Measurements from ENCODE around the gene ARHGAP24. TPM values are rescaled to one million over a fixed set of nuclear protein-coding genes. Genes with fewer than 3 reads are reported as not detected.
"Not testable (repeated sequence)": the region's sequence is repeated elsewhere in the genome, so short reads cannot be mapped to it uniquely, and the experiment has no call there.

Gene ARHGAP24
- total RNA-seq, 1 donor from 2014 or later: 15.0 TPM

DNA sequence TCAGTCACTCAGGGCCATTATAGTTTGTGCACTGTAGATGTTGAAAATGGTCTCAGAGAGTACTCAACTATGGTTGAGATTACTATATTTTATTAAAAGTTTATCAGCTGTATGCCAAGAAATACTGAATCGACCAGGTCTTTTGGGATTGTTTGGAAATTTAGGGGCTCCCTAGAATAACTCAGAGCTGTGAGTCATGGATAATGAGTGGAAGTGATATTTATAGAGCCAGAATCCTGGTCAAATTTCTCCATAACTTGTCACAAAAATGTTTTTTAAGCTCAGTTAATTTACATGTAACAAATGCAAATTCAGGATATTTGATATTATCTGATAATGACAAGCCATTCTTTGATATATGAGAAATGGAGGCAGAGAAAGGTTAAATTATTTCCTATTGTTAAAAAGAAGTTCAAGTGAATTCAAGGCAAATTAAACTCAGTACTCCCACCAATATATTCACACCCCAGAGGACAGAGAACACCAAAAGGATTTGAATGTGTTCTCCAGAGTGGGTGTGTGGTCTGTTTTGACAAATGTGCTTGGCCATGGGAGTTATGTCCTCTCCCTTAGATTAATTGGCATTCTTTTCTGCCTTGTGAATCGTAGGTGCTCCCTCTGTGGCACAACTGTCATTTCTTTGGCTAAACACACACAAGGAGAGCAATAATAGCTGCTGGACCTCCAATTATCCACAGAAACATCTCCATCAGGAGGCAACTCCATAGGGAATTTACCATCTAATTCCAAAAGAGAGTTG, 37.7 kb downstream of the ARHGAP24 start:
- DNase-seq (ENCODE audit: low spot score in 2 of 2, unreplicated experiment in 2 of 2): no peak
- Mint-ChIP-seq H3K4me3 (no peak overlapping the region), H3K9me3 (no peaks in the 10 kb centered on the region), H3K36me3 (no peaks in the 10 kb centered on the region), H3K27me3 (ENCODE audit: low read depth) (no peaks in the 10 kb centered on the region), H3K27ac (no peak overlapping the region), H3K4me1 (peaks cover 20% of the 10 kb centered on the region)
- TF ChIP-seq CTCF (IDR thresholded peaks at IDR 0.05; ENCODE audit: unreplicated experiment): no peak

- Mint-ChIP-seq H3K9me3 (no peaks in the 10 kb centered on the region), H3K4me1 (peaks cover 13% of the 10 kb centered on the region), H3K27me3 (ENCODE audit: low read depth) (no peaks in the 10 kb centered on the region), H3K36me3 (no peaks in the 10 kb centered on the region), H3K27ac (no peak overlapping the region), H3K4me3 (no peak overlapping the region)
- no peak for TF ChIP-seq CTCF (IDR thresholded peaks at IDR 0.05; ENCODE audit: unreplicated experiment)
- DNase-seq (ENCODE audit: low spot score in 2 of 2, unreplicated experiment in 2 of 2): no peak
These were observed 39.2 kb downstream of the ARHGAP24 start for GRCh38 chr4:85514117-85514516.

DNA sequence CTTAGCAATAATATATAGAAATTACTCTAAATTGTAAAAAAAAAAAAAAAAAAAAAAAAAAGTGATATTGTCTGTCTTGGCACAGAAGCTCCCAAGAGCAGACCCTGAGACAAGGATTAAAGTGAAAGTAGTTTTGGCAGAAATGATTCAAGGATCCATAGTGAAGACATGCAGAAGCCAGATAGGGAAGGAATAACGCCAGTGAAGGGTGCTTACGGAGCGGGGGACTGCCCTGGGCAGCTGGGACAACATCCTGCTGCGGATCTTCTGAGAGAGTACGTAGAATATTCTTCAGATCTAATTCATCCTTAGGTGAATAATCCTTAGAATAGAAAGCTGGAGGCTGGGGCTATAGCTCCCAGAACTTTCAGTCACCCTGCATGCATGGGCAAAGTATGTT, 39.8 kb downstream of the ARHGAP24 start:
- Mint-ChIP-seq H3K4me3 (no peak overlapping the region), H3K27me3 (ENCODE audit: low read depth) (no peaks in the 10 kb centered on the region), H3K9me3 (no peaks in the 10 kb centered on the region), H3K4me1 (peaks cover 13% of the 10 kb centered on the region), H3K36me3 (no peaks in the 10 kb centered on the region), H3K27ac (no peak overlapping the region)
- DNase-seq (ENCODE audit: low spot score in 2 of 2, unreplicated experiment in 2 of 2): no peak
- TF ChIP-seq CTCF (IDR thresholded peaks at IDR 0.05; ENCODE audit: unreplicated experiment): no peak

- DNase-seq (ENCODE audit: low spot score in 2 of 2, unreplicated experiment in 2 of 2): no peak
- Mint-ChIP-seq H3K9me3 (no peaks in the 10 kb centered on the region), H3K4me1 (peaks cover 6% of the 10 kb centered on the region), H3K27ac (no peak overlapping the region), H3K27me3 (ENCODE audit: low read depth) (no peaks in the 10 kb centered on the region), H3K36me3 (no peaks in the 10 kb centered on the region), H3K4me3 (no peak overlapping the region)
- no peak for TF ChIP-seq CTCF (IDR thresholded peaks at IDR 0.05; ENCODE audit: unreplicated experiment)
These were observed 40.8 kb downstream of the ARHGAP24 start for GRCh38 chr4:85515701-85516100.

GRCh38 chr4:85518526-85518925, 43.6 kb downstream of the ARHGAP24 start:
- H3K9me3 Mint-ChIP-seq, H3K27ac Mint-ChIP-seq, H3K36me3 Mint-ChIP-seq: not testable (repeated sequence)

DNA sequence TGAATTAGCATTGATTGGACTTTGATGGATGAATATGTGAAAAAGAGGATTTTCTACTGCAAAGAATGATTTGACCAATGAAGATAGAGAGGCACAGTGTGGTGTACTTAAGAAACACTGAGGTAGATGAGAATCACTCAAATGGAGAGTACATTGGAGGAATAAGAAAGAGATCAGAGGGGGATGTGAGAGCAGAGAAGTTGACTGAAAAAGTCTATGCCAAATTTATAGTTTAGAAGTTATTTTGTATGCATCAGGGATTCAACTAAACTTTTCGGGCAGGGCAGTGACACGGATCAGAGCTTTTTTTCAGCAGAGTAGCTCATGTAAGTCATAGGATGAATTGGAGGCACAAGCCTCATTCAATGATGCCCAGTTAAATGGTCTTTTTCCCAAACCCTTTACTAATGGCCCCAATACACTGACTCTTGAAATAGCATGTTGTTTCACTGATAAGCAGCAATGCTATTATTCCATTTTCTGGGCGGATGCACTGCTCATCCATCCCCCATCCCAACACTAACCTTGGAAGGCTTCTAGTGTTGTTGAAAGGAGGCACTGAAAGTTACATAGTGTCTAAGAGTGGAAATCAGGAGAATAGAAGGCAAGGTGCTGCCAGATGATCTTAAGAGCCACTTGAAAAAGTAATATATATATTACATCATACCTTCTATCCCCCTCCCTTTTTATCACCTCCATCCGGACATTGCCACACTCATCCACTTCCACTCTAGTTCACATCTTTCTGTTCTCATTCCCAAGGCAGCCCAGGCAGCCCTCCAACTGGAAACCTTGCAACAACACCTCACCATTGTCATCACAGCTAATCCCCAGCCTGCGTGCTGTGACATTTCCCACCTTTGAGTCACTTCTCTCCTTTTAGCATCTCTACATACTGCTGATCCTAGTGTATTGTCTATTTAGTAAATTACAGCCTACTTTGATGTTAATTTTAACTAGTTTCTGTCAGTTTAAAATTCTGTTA, 46.1 kb downstream of the ARHGAP24 start:
- Mint-ChIP-seq H3K9me3 (no peaks in the 10 kb centered on the region), H3K36me3 (no peaks in the 10 kb centered on the region), H3K4me3 (no peak overlapping the region), H3K27ac (no peak overlapping the region), H3K4me1 (no peaks in the 10 kb centered on the region), H3K27me3 (ENCODE audit: low read depth) (no peaks in the 10 kb centered on the region)
- no peak for DNase-seq (ENCODE audit: low spot score in 2 of 2, unreplicated experiment in 2 of 2)
- TF ChIP-seq CTCF (IDR thresholded peaks at IDR 0.05; ENCODE audit: unreplicated experiment): no peak

More at GRCh38 chr4:85518526-85518925, 43.6 kb downstream of the ARHGAP24 start:
- not testable (repeated sequence) for H3K4me1 Mint-ChIP-seq; H3K4me3 Mint-ChIP-seq; H3K27me3 Mint-ChIP-seq (ENCODE audit: low read depth); DNase-seq (ENCODE audit: low spot score in 2 of 2, unreplicated experiment in 2 of 2)

Data from mesothelial cell of epicardium (in vitro differentiated cells).